GM12891 (cell line): ENCODE measurements around the gene IQCB1.

ENCODE experiments used
- PAX5 ChIP-seq: IDR thresholded peaks from 2 replicates; pipeline ENCODE4 v1.6.1; 2011; ENCODE audit warnings: low read length, moderate library complexity, mild to moderate bottlenecking; ENCODE audit not compliant: insufficient read depth, severe bottlenecking
- POLR2A ChIP-seq: IDR thresholded peaks from 2 replicates; pipeline ENCODE4 v1.6.1; 2011; ENCODE audit warnings: low read depth, low read length, control low read depth
- POLR2AphosphoS5 ChIP-seq: IDR thresholded peaks from 2 replicates; pipeline ENCODE4 v1.6.1; 2011; ENCODE audit warnings: low read depth, low read length, control low read depth
- POU2F2 ChIP-seq: IDR thresholded peaks from 2 replicates; pipeline ENCODE4 v1.6.1; 2011; ENCODE audit warnings: low read depth, mild to moderate bottlenecking, control low read depth, low read length, moderate library complexity
- SPI1 ChIP-seq: IDR thresholded peaks from 2 replicates; pipeline ENCODE4 v1.6.1; 2011; ENCODE audit warnings: low read depth, low read length, control low read depth
- TAF1 ChIP-seq: IDR thresholded peaks from 2 replicates; pipeline ENCODE4 v1.6.1; 2011; ENCODE audit warnings: low read depth, low read length, control low read depth

- TF ChIP-seq POLR2AphosphoS5 (no peak), POLR2A (no peak), TAF1 (no peak), SPI1 (no peak), POU2F2 (no peak), PAX5 (no peak)
Observed at GRCh38 chr3:121883507-121883906, 48.6 kb upstream of the IQCB1 start.
